K562 (cell line): ENCODE data around the gene KRT4. TPM values are rescaled to one million over a fixed set of nuclear protein-coding genes. Genes with fewer than 3 reads are reported as not detected.

Experiments used
- ARID3B ChIP-seq: fragments of 250-450 bp; sonication (Bioruptor Pico); IDR thresholded peaks from 2 replicates; pipeline ENCODE4 v1.4.0; 2020; ENCODE audit warnings: borderline replicate concordance
- CHD7 ChIP-seq: fragments of 200-600 bp; sonication (generic); IDR thresholded peaks from one replicate; pipeline ENCODE4 v1.6.1; 2012; ENCODE audit warnings: mild to moderate bottlenecking, low read depth, low read length, inconsistent platforms
- EHMT2 ChIP-seq: fragments of 450-650 bp; IDR thresholded peaks from 2 replicates; pipeline ENCODE4 v1.6.1; 2018; ENCODE audit warnings: antibody characterized with exemption
- ETS2 ChIP-seq: IDR thresholded peaks from 2 replicates; pipeline ENCODE4 v1.6.1; 2016; ENCODE audit warnings: borderline replicate concordance, missing genetic modification characterization, mild to moderate bottlenecking, moderate library complexity, missing compliant biosample characterization; ENCODE audit not compliant: poor library complexity, severe bottlenecking
- GABPB1 ChIP-seq: sonication (generic); formaldehyde crosslinking; IDR thresholded peaks from 2 replicates; pipeline ENCODE4 v1.8.0; 2022; ENCODE audit warnings: mild to moderate bottlenecking, missing genetic modification reagents
- NCOA2 ChIP-seq, 2 experiments: fragments of 450-650 bp; IDR thresholded peaks; 2 replicates each; pipeline ENCODE4 v1.6.1; 2018; ENCODE audit warnings: mild to moderate bottlenecking in 2 of 2, moderate library complexity in 1 of 2; ENCODE audit not compliant: partially characterized antibody in 2 of 2
- RBM14 ChIP-seq: fragments of 200-400 bp; formaldehyde crosslinking; IDR thresholded peaks from 2 replicates; pipeline ENCODE4 v1.6.1; 2018; ENCODE audit warnings: low read depth, mild to moderate bottlenecking, low read length, moderate library complexity, borderline replicate concordance; ENCODE audit not compliant: insufficient read depth
- SAFB ChIP-seq: fragments of 200-400 bp; formaldehyde crosslinking; IDR thresholded peaks from 2 replicates; pipeline ENCODE4 v1.6.1; 2017; ENCODE audit warnings: low read depth, low read length, borderline replicate concordance
- SLC30A9 ChIP-seq: fragments of 250-450 bp; sonication (Bioruptor Pico); IDR thresholded peaks from 2 replicates; pipeline ENCODE4 v1.8.0; 2022; ENCODE audit warnings: mild to moderate bottlenecking, moderate library complexity
- SRSF9 ChIP-seq: fragments of 200-400 bp; formaldehyde crosslinking; IDR thresholded peaks from 2 replicates; pipeline ENCODE4 v1.6.1; 2017; ENCODE audit warnings: low read depth, low read length, borderline replicate concordance
- TEAD1 ChIP-seq, 2 experiments: fragments of 450-650 bp in 1 of 2; sonication (generic) in 1 of 2; formaldehyde crosslinking; IDR thresholded peaks; 2 replicates each; pipeline versions ENCODE4 v1.4.0 to v1.8.0; 2020 to 2022; ENCODE audit warnings: mild to moderate bottlenecking in 2 of 2, missing genetic modification reagents in 1 of 2
- U2AF2 ChIP-seq: fragments of 200-400 bp; formaldehyde crosslinking; optimal IDR thresholded peaks from 2 replicates; pipeline ENCODE3; 2017; ENCODE audit warnings: low read depth, mild to moderate bottlenecking, low read length
- ZBTB9 ChIP-seq: fragments of 450-650 bp; formaldehyde crosslinking; IDR thresholded peaks from 2 replicates; pipeline ENCODE4 v1.4.0; 2020; ENCODE audit warnings: mild to moderate bottlenecking, moderate library complexity
- polyA plus RNA-seq, 8 experiments: library from polyadenylated mRNA; depleted of rRNA in 4 of 8; stranded (reverse) in 5 of 8; unstranded in 3 of 8; fragments of >200 nt; fragmentation: Nextera tagmentation in 2 of 8; fragmentation: Illumina TruSeq in 1 of 8; extraction: Ambion mirVana in 2 of 8; extraction: Trizol in 1 of 8; gene quantifications; 2 replicates each; pipeline versions ENCODE4 v1.2.1 to v1.2.3, GENCODE V29; 2011 to 2014; ENCODE audit warnings: inconsistent platforms in 1 of 8, missing spikeins in 1 of 8
- total RNA-seq, 7 experiments: library from RNA; depleted of rRNA in 6 of 7; stranded (reverse); fragments of >200 nt in 6 of 7; fragmentation: Illumina TruSeq in 2 of 7; extraction: Trizol in 2 of 7; gene quantifications; 2 replicates each; pipeline versions ENCODE4 v1.2.1 to v1.2.3, GENCODE V29; 2011 to 2021; ENCODE audit warnings: low replicate concordance in 1 of 7

KRT4 gene
- total and polyA plus RNA-seq, 9 of the 15 experiments (the other 6 are each of a cell fraction or from before 2014, with no cell fraction given), result not detected

GRCh38 chr12:52796839-52797528 lies 16.9 kb downstream of the KRT4 start (continued):
- TF ChIP-seq NCOA2 (IDR thresholded peaks at IDR 0.05; ENCODE audit: partially characterized antibody in 2 of 2) (no peak), GABPB1 (CRISPR knock-in tag) (no peak), ZBTB9 (no peak), SRSF9 (no peak), ETS2 (tag) (no peak), ARID3B (CRISPR knock-in tag) (no peak), RBM14 (no peak), SAFB (no peak), EHMT2 (peak; percentile 77; the same call in 1 of the 2 replicates), U2AF2 (no peak), SLC30A9 (CRISPR knock-in tag) (no peak), CHD7 (no peak), TEAD1 (CRISPR knock-in tag; IDR thresholded peaks at IDR 0.05) (no peak)
